Liver (tissue), 9 donors: Measurements from ENCODE around the gene NUAK1. TPM values are rescaled to one million over a fixed set of nuclear protein-coding genes. Genes with fewer than 3 reads are reported as not detected.
A peak's percentile ranks its signal among the peaks of the same experiment; 100 is the strongest.

Experiments
- DNase-seq: peaks from one replicate; pipeline ENCODE4 v3.0.0-alpha.2; 2017; ENCODE audit warnings: low spot score
- H3K27ac ChIP-seq, 2 donors: one replicate each; pipeline ENCODE4 v1.7.0; 2013; ENCODE audit warnings: inconsistent platforms in 2 of 2, low read length in 2 of 2, control low read depth in 1 of 2, low read depth in 1 of 2, mild to moderate bottlenecking in 1 of 2
- H3K27me3 ChIP-seq, 4 donors: one replicate each; pipeline versions ENCODE4 v1.6.1 to v1.7.0; 2013; ENCODE audit warnings: low read length in 3 of 4, inconsistent platforms in 1 of 4, mild to moderate bottlenecking in 1 of 4, moderate library complexity in 1 of 4; ENCODE audit not compliant: control insufficient read depth in 4 of 4, insufficient read depth in 4 of 4
- H3K36me3 ChIP-seq, 4 donors: one replicate each; pipeline versions ENCODE4 v1.6.1 to v1.7.0; 2013; ENCODE audit warnings: low read length in 3 of 4, mild to moderate bottlenecking in 3 of 4, low read depth in 1 of 4, moderate library complexity in 1 of 4; ENCODE audit not compliant: control insufficient read depth in 4 of 4, insufficient read depth in 3 of 4
- H3K4me1 ChIP-seq, 4 donors: one replicate each; pipeline versions ENCODE4 v1.6.1 to v1.7.0; 2013; ENCODE audit warnings: low read length in 3 of 4, mild to moderate bottlenecking in 3 of 4, moderate library complexity in 1 of 4; ENCODE audit not compliant: control insufficient read depth in 4 of 4, insufficient read depth in 4 of 4
- H3K4me3 ChIP-seq, 3 donors: one replicate each; pipeline versions ENCODE4 v1.6.1 to v1.7.0; 2013; ENCODE audit warnings: low read length in 3 of 3, control low read depth in 1 of 3, low read depth in 1 of 3, mild to moderate bottlenecking in 1 of 3
- H3K9ac ChIP-seq, 2 donors: one replicate each; pipeline ENCODE4 v1.7.0; 2013; ENCODE audit warnings: low read length in 2 of 2, mild to moderate bottlenecking in 2 of 2, moderate library complexity in 2 of 2, control low read depth in 1 of 2, low read depth in 1 of 2
- H3K9me3 ChIP-seq, 4 donors: one replicate each; pipeline versions ENCODE4 v1.6.1 to v1.7.0; 2013; ENCODE audit warnings: low read length in 3 of 4; ENCODE audit not compliant: control insufficient read depth in 4 of 4
- ATF3 ChIP-seq: IDR thresholded peaks from 2 replicates; pipeline ENCODE4 v1.6.1; 2016; ENCODE audit warnings: antibody characterized with exemption
- FOXA2 ChIP-seq: IDR thresholded peaks from 2 replicates; pipeline ENCODE4 v1.6.1; 2016; ENCODE audit warnings: antibody characterized with exemption
- HNF4A ChIP-seq, 2 donors: conservative IDR thresholded peaks; 2 replicates each; pipeline ENCODE4 v1.6.1; 2016; ENCODE audit warnings: antibody characterized with exemption in 2 of 2, mild to moderate bottlenecking in 2 of 2
- HNF4G ChIP-seq: IDR thresholded peaks from 2 replicates; pipeline ENCODE4 v1.6.1; 2016; ENCODE audit warnings: antibody characterized with exemption
- JUND ChIP-seq, 2 donors: IDR thresholded peaks; 2 replicates each; pipeline ENCODE4 v1.6.1; 2016; ENCODE audit warnings: antibody characterized with exemption in 2 of 2
- MAX ChIP-seq: IDR thresholded peaks from 2 replicates; pipeline ENCODE4 v1.6.1; 2016; ENCODE audit warnings: antibody characterized with exemption
- RAD21 ChIP-seq, 2 donors: IDR thresholded peaks; 2 replicates each; pipeline ENCODE4 v1.6.1; 2016; ENCODE audit warnings: antibody characterized with exemption in 2 of 2, mild to moderate bottlenecking in 2 of 2
- REST ChIP-seq: IDR thresholded peaks from 2 replicates; pipeline ENCODE4 v1.6.1; 2016; ENCODE audit warnings: antibody characterized with exemption, mild to moderate bottlenecking
- RXRA ChIP-seq, 2 donors: IDR thresholded peaks; 2 replicates each; pipeline ENCODE4 v1.6.1; 2017 to 2018; ENCODE audit warnings: antibody characterized with exemption in 2 of 2, mild to moderate bottlenecking in 1 of 2
- SP1 ChIP-seq: IDR thresholded peaks from 2 replicates; pipeline ENCODE4 v1.6.1; 2018; ENCODE audit warnings: antibody characterized with exemption, mild to moderate bottlenecking
- TAF1 ChIP-seq: conservative IDR thresholded peaks from 2 replicates; pipeline ENCODE4 v1.6.1; 2016; ENCODE audit warnings: antibody characterized with exemption, mild to moderate bottlenecking
- YY1 ChIP-seq: IDR thresholded peaks from 2 replicates; pipeline ENCODE4 v1.6.1; 2016; ENCODE audit warnings: antibody characterized with exemption, mild to moderate bottlenecking
- ZBTB33 ChIP-seq: IDR thresholded peaks from 2 replicates; pipeline ENCODE4 v1.6.1; 2016; ENCODE audit warnings: antibody characterized with exemption
- WGBS: extraction: QIAGEN DNeasy Blood & Tissue Kit; methylation state at CpG from one replicate; pipeline ENCODE4 v1.1.7; 2013; 5-methylcytosine and 5-hydroxymethylcytosine counted together
- polyA plus RNA-seq, 2 donors: library from polyadenylated mRNA; stranded (reverse) in 1 of 2; unstranded in 1 of 2; fragments of 200-250 nt in 1 of 2; fragments of >200 nt in 1 of 2; fragmentation: Nextera tagmentation in 1 of 2; extraction: Ambion mirVana in 1 of 2; gene quantifications; one replicate each; pipeline versions ENCODE4 v1.2.1 to v1.2.3, GENCODE V29; 2013 to 2015
- total RNA-seq, 2 donors: library from RNA; depleted of rRNA; stranded (reverse); fragments of >200 nt; gene quantifications; one replicate each; pipeline ENCODE4 v1.2.3, GENCODE V29; 2014
- donor health status: healthy.
- donor health status: healthy.
- donor health status: healthy.
- donor health status: healthy.
- donor health status: healthy.

Gene NUAK1
- total and polyA plus RNA-seq, 4 donors, result 2.5 to 9.3 (median 3.9) TPM

GRCh38 chr12:106110626-106111300 lies 28.0 kb downstream of the NUAK1 start:
- Histone ChIP-seq H3K27ac (peak overlapping the region; percentile 44 to 65), H3K4me1 (peaks cover 18 to 66% (median 54%) of the 10 kb centered on the region in 4 donors), H3K27me3 (no peaks in the 10 kb centered on the region), H3K9ac (no peak overlapping the region), H3K4me3 (no peak overlapping the region), H3K36me3 (no peaks in the 10 kb centered on the region), H3K9me3 (no peaks in the 10 kb centered on the region)
- WGBS, result 43% methylated on average over 4 of the region's 4 CpGs
- TF ChIP-seq JUND (IDR thresholded peaks at IDR 0.05) (no peak), YY1 (peak; percentile 86), TAF1 (no peak), REST (peak; percentile 53), RXRA (IDR thresholded peaks at IDR 0.05) (peak; percentile 52 to 58), RAD21 (IDR thresholded peaks at IDR 0.05) (peak; percentile 32 to 67), ZBTB33 (peak; percentile 35), ATF3 (peak; percentile 12), HNF4A (conservative IDR thresholded peaks at IDR 0.05) (peak; percentile 44 to 45), FOXA2 (no peak), SP1 (peak; percentile 51), MAX (peak; percentile 75), HNF4G (peak; percentile 16)
- no peak for DNase-seq

GRCh38 chr12:106109168-106109910 lies 29.4 kb downstream of the NUAK1 start:
- Histone ChIP-seq H3K9ac (no peak overlapping the region), H3K4me1 (peaks cover 16 to 60% (median 48%) of the 10 kb centered on the region in 4 donors), H3K4me3 (no peak overlapping the region), H3K27me3 (no peaks in the 10 kb centered on the region), H3K36me3 (no peaks in the 10 kb centered on the region), H3K9me3 (no peaks in the 10 kb centered on the region), H3K27ac (peak overlapping the region in 1 of 2 donors; percentile 44)
- no peak for DNase-seq
- TF ChIP-seq RAD21 (IDR thresholded peaks at IDR 0.05) (peak in 1 of 2 donors; percentile 5), MAX (no peak)
- WGBS, result 58% methylated on average over 4 of the region's 4 CpGs
